Stimulated activated CD8-positive, alpha-beta memory T cell treated with anti-CD3 and anti-CD28 coated beads, Interleukin-7, amount 100 ng/mL, for 48 hours (primary cell): ENCODE measurements around the gene AGTRAP.

Experiments
- DNase-seq, 2 donors: peaks; one replicate each; pipeline ENCODE4 v3.0.0-alpha.2; 2020; ENCODE audit warnings: low read depth in 1 of 2; ENCODE audit errors: extremely low read depth in 1 of 2

The AGTRAP gene

GRCh38 chr1:11735854-11736745 lies at the start of gene AGTRAP:
Gene AGTRAP (plus strand): TSS chr1:11736136. CDS start chr1:11736209, 73 bp downstream.
- peak; percentile 79 to 88 for DNase-seq

- no peak for DNase-seq
Observed at GRCh38 chr1:11688506-11688905, 47.4 kb upstream of the AGTRAP start.

GRCh38 chr1:11690397-11691301 lies 45.3 kb upstream of the AGTRAP start:
- no peak for DNase-seq

- DNase-seq: no peak
Observed at GRCh38 chr1:11691302-11691914, 44.5 kb upstream of the AGTRAP start, which contains the start of gene DRAXIN. Gene DRAXIN (plus strand): TSS chr1:11691710. CDS start chr1:11706259, 14,549 bp downstream.

GRCh38 chr1:11691928-11692711 lies 43.8 kb upstream of the AGTRAP start:
- DNase-seq: no peak

GRCh38 chr1:11693024-11693590 lies 42.8 kb upstream of the AGTRAP start:
- DNase-seq: peak; percentile 25 to 47

GRCh38 chr1:11693917-11694316 lies 42.0 kb upstream of the AGTRAP start:
- no peak for DNase-seq

- no peak for DNase-seq
Observed at GRCh38 chr1:11695861-11696260, 40.1 kb upstream of the AGTRAP start.

- DNase-seq: no peak
Observed at GRCh38 chr1:11697188-11697892, 38.6 kb upstream of the AGTRAP start.

- DNase-seq: no peak
Observed at GRCh38 chr1:11697893-11698210, 38.1 kb upstream of the AGTRAP start.

GRCh38 chr1:11700601-11701467 lies 35.1 kb upstream of the AGTRAP start:
- DNase-seq: no peak

- no peak for DNase-seq
Observed at GRCh38 chr1:11701551-11701961, 34.4 kb upstream of the AGTRAP start.

- no peak for DNase-seq
Observed at GRCh38 chr1:11701981-11702803, 33.7 kb upstream of the AGTRAP start.

- no peak for DNase-seq
Observed at GRCh38 chr1:11703357-11704193, 32.4 kb upstream of the AGTRAP start.

- DNase-seq: no peak
Observed at GRCh38 chr1:11704194-11704529, 31.8 kb upstream of the AGTRAP start.

GRCh38 chr1:11704691-11705475 lies 31.1 kb upstream of the AGTRAP start:
- no peak for DNase-seq
